Measurements from ENCODE around the gene TEAD1. TPM values are rescaled to one million over a fixed set of nuclear protein-coding genes. Genes with fewer than 3 reads are reported as not detected.

TEAD1 gene
- polyA plus RNA-seq, 1 experiment = 79.2 TPM

GRCh38 chr11:12761029-12761428 lies 86.8 kb downstream of the TEAD1 start:
- Histone ChIP-seq H3K27me3 (ENCODE audit: control insufficient read depth, insufficient read depth, low read length) (no peaks in the 10 kb centered on the region), H3K36me3 (ENCODE audit: control insufficient read depth, insufficient read depth, low read length) (peaks cover 4% of the 10 kb centered on the region; the same call in 1 of the 2 replicates), H3K4me3 (ENCODE audit: low read depth, low read length) (no peak overlapping the region)
- DNase-seq (ENCODE audit: low read depth) = no peak
- ChIA-PET CTCF (no interaction called here), POLR2A (no interaction called here)
- TF ChIP-seq, protein P1, sequence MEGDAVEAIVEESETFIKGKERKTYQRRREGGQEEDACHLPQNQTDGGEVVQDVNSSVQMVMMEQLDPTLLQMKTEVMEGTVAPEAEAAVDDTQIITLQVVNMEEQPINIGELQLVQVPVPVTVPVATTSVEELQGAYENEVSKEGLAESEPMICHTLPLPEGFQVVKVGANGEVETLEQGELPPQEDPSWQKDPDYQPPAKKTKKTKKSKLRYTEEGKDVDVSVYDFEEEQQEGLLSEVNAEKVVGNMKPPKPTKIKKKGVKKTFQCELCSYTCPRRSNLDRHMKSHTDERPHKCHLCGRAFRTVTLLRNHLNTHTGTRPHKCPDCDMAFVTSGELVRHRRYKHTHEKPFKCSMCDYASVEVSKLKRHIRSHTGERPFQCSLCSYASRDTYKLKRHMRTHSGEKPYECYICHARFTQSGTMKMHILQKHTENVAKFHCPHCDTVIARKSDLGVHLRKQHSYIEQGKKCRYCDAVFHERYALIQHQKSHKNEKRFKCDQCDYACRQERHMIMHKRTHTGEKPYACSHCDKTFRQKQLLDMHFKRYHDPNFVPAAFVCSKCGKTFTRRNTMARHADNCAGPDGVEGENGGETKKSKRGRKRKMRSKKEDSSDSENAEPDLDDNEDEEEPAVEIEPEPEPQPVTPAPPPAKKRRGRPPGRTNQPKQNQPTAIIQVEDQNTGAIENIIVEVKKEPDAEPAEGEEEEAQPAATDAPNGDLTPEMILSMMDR (IDR thresholded peaks at IDR 0.05; ENCODE audit: insufficient read depth, low read depth, low read length) = peak; percentile 41; the same call in 1 of the 2 replicates

- no peak overlapping the region for H3K4me3 ChIP-seq (ENCODE audit: low read depth, low read length)
- TF ChIP-seq, protein P1 (IDR thresholded peaks at IDR 0.05; ENCODE audit: insufficient read depth, low read depth, low read length) = no peak
- ChIA-PET POLR2A (no interaction called here), CTCF (no interaction called here)
- no peak for DNase-seq (ENCODE audit: low read depth)
- H3K27me3 ChIP-seq (ENCODE audit: control insufficient read depth, insufficient read depth, low read length) = no peaks in the 10 kb centered on the region
- peaks cover 7% of the 10 kb centered on the region; the same call in 1 of the 2 replicates for H3K36me3 ChIP-seq (ENCODE audit: control insufficient read depth, insufficient read depth, low read length)
Measured at GRCh38 chr11:12762278-12762677, 88.1 kb downstream of the TEAD1 start.

GRCh38 chr11:12762696-12763324 lies 88.6 kb downstream of the TEAD1 start:
- no peaks in the 10 kb centered on the region for H3K27me3 ChIP-seq (ENCODE audit: control insufficient read depth, insufficient read depth, low read length)
- H3K36me3 ChIP-seq (ENCODE audit: control insufficient read depth, insufficient read depth, low read length) = peaks cover 7% of the 10 kb centered on the region; the same call in 1 of the 2 replicates
- DNase-seq (ENCODE audit: low read depth) = no peak
- H3K4me3 ChIP-seq (ENCODE audit: low read depth, low read length) = no peak overlapping the region
- TF ChIP-seq, protein P1 (IDR thresholded peaks at IDR 0.05; ENCODE audit: insufficient read depth, low read depth, low read length) = no peak
- ChIA-PET CTCF (no interaction called here), POLR2A (no interaction called here)

DNA sequence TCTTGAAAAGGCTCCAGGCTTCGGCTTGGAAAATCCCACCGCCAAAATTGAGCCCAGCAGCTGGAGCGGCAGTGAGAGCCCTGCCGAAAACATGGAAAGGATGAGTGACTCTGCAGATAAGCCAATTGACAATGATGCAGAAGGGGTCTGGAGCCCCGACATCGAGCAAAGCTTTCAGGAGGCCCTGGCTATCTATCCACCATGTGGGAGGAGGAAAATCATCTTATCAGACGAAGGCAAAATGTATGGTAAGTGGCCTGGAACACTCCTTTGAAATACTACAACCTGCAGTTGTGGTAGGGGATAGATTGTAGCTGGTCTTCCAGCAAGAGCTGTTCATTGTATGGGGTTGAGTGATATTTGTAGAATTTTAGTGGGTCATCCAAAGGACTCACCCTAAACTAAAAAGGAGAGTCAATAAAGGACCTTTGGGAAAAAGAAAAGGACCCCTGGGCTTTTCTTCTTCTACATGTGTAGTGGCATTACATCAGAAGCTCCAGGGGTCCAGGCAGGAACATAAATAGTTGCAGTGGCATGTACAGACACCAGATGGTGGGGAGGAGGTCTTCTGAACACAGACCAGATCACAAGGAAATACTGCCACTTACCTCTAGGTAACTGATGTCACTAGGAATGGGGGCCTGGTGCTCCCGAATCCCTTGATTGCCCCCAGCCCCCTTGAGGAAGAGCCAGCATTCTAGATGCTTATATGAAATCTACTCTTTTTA lies 90.1 kb downstream of the TEAD1 start:
- TF ChIP-seq, protein P1 (IDR thresholded peaks at IDR 0.05; ENCODE audit: insufficient read depth, low read depth, low read length) = no peak
- no peak for DNase-seq (ENCODE audit: low read depth)
- CTCF ChIA-PET = interaction anchor here (0.9 kb wide), 1 partner anchor 21 kb away, joined by 3 read pairs; no protein-coding TSS in a partner anchor
- no peak overlapping the region for H3K4me3 ChIP-seq (ENCODE audit: low read depth, low read length)
- peaks cover 7% of the 10 kb centered on the region; the same call in 1 of the 2 replicates for H3K36me3 ChIP-seq (ENCODE audit: control insufficient read depth, insufficient read depth, low read length)
- H3K27me3 ChIP-seq (ENCODE audit: control insufficient read depth, insufficient read depth, low read length) = no peaks in the 10 kb centered on the region
- POLR2A ChIA-PET = no interaction called here

- Histone ChIP-seq H3K27me3 (ENCODE audit: control insufficient read depth, insufficient read depth, low read length) (no peaks in the 10 kb centered on the region), H3K4me3 (ENCODE audit: low read depth, low read length) (no peak overlapping the region), H3K36me3 (ENCODE audit: control insufficient read depth, insufficient read depth, low read length) (peaks cover 7% of the 10 kb centered on the region; the same call in 1 of the 2 replicates)
- ChIA-PET CTCF (interaction anchor here (1.0 kb wide), 2 partner anchors 8 to 87 kb away, joined by 3 to 4 read pairs; no protein-coding TSS in a partner anchor), POLR2A (no interaction called here)
- TF ChIP-seq, protein P1 (IDR thresholded peaks at IDR 0.05; ENCODE audit: insufficient read depth, low read depth, low read length) = no peak
- DNase-seq (ENCODE audit: low read depth) = no peak
Measured at GRCh38 chr11:12765428-12765827, 91.2 kb downstream of the TEAD1 start.

Measured in BJ (cell line).